GM19324 (cell line): ENCODE data around the gene PROC.

Source experiments
- ATAC-seq: cut with Tn5 transposase; IDR thresholded peaks from one replicate; pipeline ENCODE4 v1.9.1; 2021; ENCODE audit warnings: mild to moderate bottlenecking, moderate library complexity; ENCODE audit not compliant: unreplicated experiment, low FRiP score

PROC gene

GRCh38 chr2:127418300-127419111 lies at the start of gene PROC:
Gene PROC (plus strand): TSS chr2:127418427. CDS start chr2:127419943, 1,516 bp downstream.
- no peak for ATAC-seq

GRCh38 chr2:127370010-127370409 lies 48.2 kb upstream of the PROC start:
- ATAC-seq = no peak

GRCh38 chr2:127371037-127371436 lies 47.2 kb upstream of the PROC start:
- no peak for ATAC-seq

- ATAC-seq = no peak
These were observed 44.7 kb upstream of the PROC start for GRCh38 chr2:127373362-127374083.

- ATAC-seq = no peak
These were observed 42.0 kb upstream of the PROC start for GRCh38 chr2:127376257-127376656.

- no peak for ATAC-seq
These were observed 41.0 kb upstream of the PROC start for GRCh38 chr2:127377262-127377661.

- no peak for ATAC-seq
These were observed 39.5 kb upstream of the PROC start for GRCh38 chr2:127378720-127379119.

GRCh38 chr2:127379712-127380355 lies 38.4 kb upstream of the PROC start:
- no peak for ATAC-seq

GRCh38 chr2:127381762-127382161 lies 36.5 kb upstream of the PROC start:
- no peak for ATAC-seq

- ATAC-seq = no peak
These were observed 35.4 kb upstream of the PROC start for GRCh38 chr2:127382831-127383230.

- ATAC-seq = no peak
These were observed 33.7 kb upstream of the PROC start for GRCh38 chr2:127384529-127384928.

- ATAC-seq = no peak
These were observed 32.0 kb upstream of the PROC start for GRCh38 chr2:127386246-127386645.

- peak; percentile 74 for ATAC-seq
These were observed 31.2 kb upstream of the PROC start for GRCh38 chr2:127386764-127387654.

- peak; percentile 85 for ATAC-seq
These were observed 30.4 kb upstream of the PROC start, which contains the start of gene MAP3K2 for GRCh38 chr2:127387655-127388422. Gene MAP3K2 (minus strand): TSS chr2:127387975. CDS start chr2:127343129, 44,846 bp downstream.

- peak; percentile 7 for ATAC-seq
These were observed 29.6 kb upstream of the PROC start for GRCh38 chr2:127388423-127389164.

- ATAC-seq = no peak
These were observed 28.3 kb upstream of the PROC start for GRCh38 chr2:127389778-127390435.

- no peak for ATAC-seq
These were observed 25.9 kb upstream of the PROC start for GRCh38 chr2:127392133-127392827.
